HEK293 (cell line): Measurements from ENCODE around the gene SERHL2.
A peak's percentile ranks its signal among the peaks of the same experiment; 100 is the strongest.

Experiments used
- CTCF ChIP-seq: fragments of 450-650 bp; formaldehyde crosslinking; IDR thresholded peaks from 2 replicates; pipeline ENCODE4 v1.5.1; 2016; ENCODE audit warnings: missing biosample characterization, missing genetic modification characterization
- GLIS1 ChIP-seq: fragments of 450-650 bp; formaldehyde crosslinking; IDR thresholded peaks from 2 replicates; pipeline ENCODE4 v1.5.1; 2016; ENCODE audit warnings: missing biosample characterization, missing genetic modification characterization
- GLIS2 ChIP-seq: fragments of 450-650 bp; formaldehyde crosslinking; IDR thresholded peaks from 2 replicates; pipeline ENCODE4 v1.5.1; 2016; ENCODE audit warnings: missing biosample characterization, missing genetic modification characterization
- IKZF3 ChIP-seq: fragments of 450-650 bp; IDR thresholded peaks from 2 replicates; pipeline ENCODE4 v1.5.0; 2018; ENCODE audit warnings: missing biosample characterization, mild to moderate bottlenecking, missing genetic modification characterization, moderate library complexity
- KLF1 ChIP-seq: fragments of 450-650 bp; formaldehyde crosslinking; IDR thresholded peaks from 2 replicates; pipeline ENCODE4 v1.5.1; 2016; ENCODE audit warnings: missing biosample characterization, missing genetic modification characterization
- KLF8 ChIP-seq: fragments of 450-650 bp; formaldehyde crosslinking; IDR thresholded peaks from 2 replicates; pipeline ENCODE4 v1.5.1; 2016; ENCODE audit warnings: missing biosample characterization, missing genetic modification characterization
- MYNN ChIP-seq: fragments of 450-650 bp; formaldehyde crosslinking; IDR thresholded peaks from 2 replicates; pipeline ENCODE4 v1.5.1; 2016; ENCODE audit warnings: missing biosample characterization, missing genetic modification characterization, borderline replicate concordance
- SP2 ChIP-seq: fragments of 450-650 bp; formaldehyde crosslinking; IDR thresholded peaks from 2 replicates; pipeline ENCODE4 v1.5.1; 2016; ENCODE audit warnings: missing biosample characterization, missing genetic modification characterization
- TRIM28 ChIP-seq: IDR thresholded peaks from 2 replicates; pipeline ENCODE4 v1.6.1; 2011; ENCODE audit warnings: low read length, control low read depth, borderline replicate concordance
- ZBTB20 ChIP-seq: fragments of 450-650 bp; formaldehyde crosslinking; IDR thresholded peaks from 2 replicates; pipeline ENCODE4 v1.5.1; 2016; ENCODE audit warnings: missing biosample characterization, missing genetic modification characterization
- ZBTB48 ChIP-seq: fragments of 450-650 bp; formaldehyde crosslinking; IDR thresholded peaks from 2 replicates; pipeline ENCODE4 v1.5.1; 2016; ENCODE audit warnings: missing biosample characterization, missing genetic modification characterization
- ZIC2 ChIP-seq: fragments of 450-650 bp; formaldehyde crosslinking; IDR thresholded peaks from 2 replicates; pipeline ENCODE4 v1.5.1; 2016; ENCODE audit warnings: missing biosample characterization, missing genetic modification characterization
- ZNF112 ChIP-seq: fragments of 450-650 bp; formaldehyde crosslinking; IDR thresholded peaks from 2 replicates; pipeline ENCODE4 v1.5.0; 2017; ENCODE audit warnings: missing biosample characterization, missing genetic modification characterization
- ZNF2 ChIP-seq: fragments of 450-650 bp; formaldehyde crosslinking; IDR thresholded peaks from 2 replicates; pipeline ENCODE4 v1.5.1; 2016; ENCODE audit warnings: missing biosample characterization, missing genetic modification characterization
- ZNF202 ChIP-seq: fragments of 450-650 bp; formaldehyde crosslinking; IDR thresholded peaks from 2 replicates; pipeline ENCODE4 v1.5.1; 2016; ENCODE audit warnings: missing biosample characterization, missing genetic modification characterization, borderline replicate concordance
- ZNF214 ChIP-seq: fragments of 450-650 bp; formaldehyde crosslinking; IDR thresholded peaks from 2 replicates; pipeline ENCODE4 v1.5.1; 2017; ENCODE audit warnings: missing biosample characterization, mild to moderate bottlenecking, missing genetic modification characterization, borderline replicate concordance
- ZNF423 ChIP-seq: fragments of 450-650 bp; formaldehyde crosslinking; IDR thresholded peaks from 2 replicates; pipeline ENCODE4 v1.5.1; 2016; ENCODE audit warnings: missing biosample characterization, missing genetic modification characterization
- ZNF48 ChIP-seq: fragments of 450-650 bp; formaldehyde crosslinking; IDR thresholded peaks from 2 replicates; pipeline ENCODE4 v1.5.1; 2016; ENCODE audit warnings: missing biosample characterization, missing genetic modification characterization
- ZNF521 ChIP-seq: fragments of 450-650 bp; formaldehyde crosslinking; IDR thresholded peaks from 2 replicates; pipeline ENCODE4 v1.5.1; 2017; ENCODE audit warnings: missing biosample characterization, mild to moderate bottlenecking, missing genetic modification characterization
- ZNF529 ChIP-seq: fragments of 450-650 bp; formaldehyde crosslinking; IDR thresholded peaks from 2 replicates; pipeline ENCODE4 v1.5.1; 2017; ENCODE audit warnings: missing genetic modification characterization, missing biosample characterization; ENCODE audit not compliant: insufficient replicate concordance
- ZNF571 ChIP-seq: fragments of 450-650 bp; formaldehyde crosslinking; IDR thresholded peaks from 2 replicates; pipeline ENCODE4 v1.5.0; 2017; ENCODE audit warnings: missing biosample characterization, missing genetic modification characterization
- ZNF580 ChIP-seq: fragments of 450-650 bp; formaldehyde crosslinking; IDR thresholded peaks from 2 replicates; pipeline ENCODE4 v1.5.1; 2016; ENCODE audit warnings: missing biosample characterization, missing genetic modification characterization
- ZNF600 ChIP-seq: fragments of 450-650 bp; formaldehyde crosslinking; IDR thresholded peaks from 2 replicates; pipeline ENCODE4 v1.5.1; 2016; ENCODE audit warnings: missing biosample characterization, missing genetic modification characterization
- ZNF639 ChIP-seq: fragments of 450-650 bp; formaldehyde crosslinking; IDR thresholded peaks from 2 replicates; pipeline ENCODE4 v1.5.1; 2016; ENCODE audit warnings: missing biosample characterization, missing genetic modification characterization
- ZNF654 ChIP-seq: fragments of 450-650 bp; formaldehyde crosslinking; IDR thresholded peaks from 2 replicates; pipeline ENCODE4 v1.5.1; 2016; ENCODE audit warnings: low read depth, missing biosample characterization, missing genetic modification characterization
- ZNF664 ChIP-seq: fragments of 450-650 bp; formaldehyde crosslinking; IDR thresholded peaks from 2 replicates; pipeline ENCODE4 v1.5.1; 2016; ENCODE audit warnings: missing biosample characterization, missing genetic modification characterization
- ZNF747 ChIP-seq: fragments of 450-650 bp; formaldehyde crosslinking; IDR thresholded peaks from 2 replicates; pipeline ENCODE4 v1.5.1; 2016; ENCODE audit warnings: missing biosample characterization, missing genetic modification characterization
- ZNF777 ChIP-seq: fragments of 450-650 bp; formaldehyde crosslinking; IDR thresholded peaks from 2 replicates; pipeline ENCODE4 v1.5.1; 2017; ENCODE audit warnings: missing biosample characterization, missing genetic modification characterization, borderline replicate concordance
- ZSCAN30 ChIP-seq: fragments of 450-650 bp; IDR thresholded peaks from 2 replicates; pipeline ENCODE4 v1.5.1; 2018; ENCODE audit warnings: missing biosample characterization, mild to moderate bottlenecking, missing genetic modification characterization, moderate library complexity
- ZXDB ChIP-seq: fragments of 450-650 bp; formaldehyde crosslinking; IDR thresholded peaks from 2 replicates; pipeline ENCODE4 v1.5.1; 2016; ENCODE audit warnings: missing biosample characterization, missing genetic modification characterization
- TF ChIP-seq, protein P1 (sequence below): fragments of 450-650 bp; formaldehyde crosslinking; IDR thresholded peaks from 2 replicates; pipeline ENCODE4 v1.5.1; 2016; ENCODE audit warnings: missing biosample characterization, missing genetic modification characterization
- TF ChIP-seq, protein P2 (sequence below): fragments of 450-650 bp; formaldehyde crosslinking; IDR thresholded peaks from 2 replicates; pipeline ENCODE4 v1.5.1; 2016; ENCODE audit warnings: missing biosample characterization, missing genetic modification characterization

Gene SERHL2

DNA sequence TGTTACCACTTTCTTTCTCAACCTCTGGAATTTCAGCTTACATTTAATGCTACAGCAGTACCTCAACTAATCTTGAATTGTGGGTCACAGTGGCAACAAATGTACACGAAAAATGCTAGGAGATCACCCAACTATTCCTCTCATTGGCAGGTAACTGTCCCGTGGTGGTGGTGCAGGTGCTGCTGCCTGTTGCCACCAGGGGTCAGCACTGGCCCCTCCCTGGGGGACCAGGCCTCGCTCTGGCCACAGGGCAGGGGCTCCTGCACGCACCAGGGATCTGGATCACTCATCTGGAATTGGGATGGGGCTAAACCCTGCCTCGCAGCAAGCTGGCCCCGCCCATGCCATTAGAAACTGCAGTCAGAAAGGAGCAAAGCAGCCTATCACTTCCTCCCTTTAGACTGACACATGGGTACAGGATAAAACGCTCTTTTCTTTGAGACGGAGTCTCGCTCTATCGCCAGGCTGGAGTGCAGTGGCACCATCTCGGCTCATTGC lies 67.8 kb downstream of the SERHL2 start (continued):
- TF ChIP-seq ZNF571 (no peak), ZNF654 (tag by site-specific recombination) (peak; percentile 47), MYNN (tag by site-specific recombination) (no peak), ZNF2 (0 out of 2 replicates have a peak, but pooled peaks have one; percentile 32), ZNF580 (tag by site-specific recombination) (no peak), ZNF423 (tag by site-specific recombination) (0 out of 2 replicates have a peak, but pooled peaks have one; percentile 17), IKZF3 (tag by site-specific recombination) (peak; percentile 82), ZXDB (peak; percentile 74), ZNF112 (tag by site-specific recombination) (no peak), KLF8 (tag by site-specific recombination) (peak; percentile 15; the same call in 1 of the 2 replicates), ZNF48 (tag by site-specific recombination) (no peak), ZNF777 (tag by site-specific recombination) (no peak), ZNF664 (tag by site-specific recombination) (peak; percentile 97), GLIS2 (tag by site-specific recombination) (peak; percentile 63; the same call in 1 of the 2 replicates), KLF1 (tag by site-specific recombination) (peak; percentile 41; the same call in 1 of the 2 replicates), ZNF529 (tag by site-specific recombination) (no peak), ZIC2 (tag by site-specific recombination) (peak; percentile 58), ZNF214 (tag by site-specific recombination) (no peak), ZNF600 (tag by site-specific recombination) (peak; percentile 73), SP2 (tag by site-specific recombination) (peak; percentile 41), ZNF747 (no peak), GLIS1 (tag by site-specific recombination) (peak; percentile 87), ZNF521 (tag by site-specific recombination) (no peak), ZNF639 (tag by site-specific recombination) (peak; percentile 51; the same call in 1 of the 2 replicates), TRIM28 (peak; percentile 65; the same call in 1 of the 2 replicates), CTCF (tag by site-specific recombination) (peak; percentile 96), ZNF202 (no peak), ZBTB20 (tag by site-specific recombination) (peak; percentile 86), ZBTB48 (peak; percentile 94), ZSCAN30 (peak; percentile 68)
- TF ChIP-seq, protein P1, sequence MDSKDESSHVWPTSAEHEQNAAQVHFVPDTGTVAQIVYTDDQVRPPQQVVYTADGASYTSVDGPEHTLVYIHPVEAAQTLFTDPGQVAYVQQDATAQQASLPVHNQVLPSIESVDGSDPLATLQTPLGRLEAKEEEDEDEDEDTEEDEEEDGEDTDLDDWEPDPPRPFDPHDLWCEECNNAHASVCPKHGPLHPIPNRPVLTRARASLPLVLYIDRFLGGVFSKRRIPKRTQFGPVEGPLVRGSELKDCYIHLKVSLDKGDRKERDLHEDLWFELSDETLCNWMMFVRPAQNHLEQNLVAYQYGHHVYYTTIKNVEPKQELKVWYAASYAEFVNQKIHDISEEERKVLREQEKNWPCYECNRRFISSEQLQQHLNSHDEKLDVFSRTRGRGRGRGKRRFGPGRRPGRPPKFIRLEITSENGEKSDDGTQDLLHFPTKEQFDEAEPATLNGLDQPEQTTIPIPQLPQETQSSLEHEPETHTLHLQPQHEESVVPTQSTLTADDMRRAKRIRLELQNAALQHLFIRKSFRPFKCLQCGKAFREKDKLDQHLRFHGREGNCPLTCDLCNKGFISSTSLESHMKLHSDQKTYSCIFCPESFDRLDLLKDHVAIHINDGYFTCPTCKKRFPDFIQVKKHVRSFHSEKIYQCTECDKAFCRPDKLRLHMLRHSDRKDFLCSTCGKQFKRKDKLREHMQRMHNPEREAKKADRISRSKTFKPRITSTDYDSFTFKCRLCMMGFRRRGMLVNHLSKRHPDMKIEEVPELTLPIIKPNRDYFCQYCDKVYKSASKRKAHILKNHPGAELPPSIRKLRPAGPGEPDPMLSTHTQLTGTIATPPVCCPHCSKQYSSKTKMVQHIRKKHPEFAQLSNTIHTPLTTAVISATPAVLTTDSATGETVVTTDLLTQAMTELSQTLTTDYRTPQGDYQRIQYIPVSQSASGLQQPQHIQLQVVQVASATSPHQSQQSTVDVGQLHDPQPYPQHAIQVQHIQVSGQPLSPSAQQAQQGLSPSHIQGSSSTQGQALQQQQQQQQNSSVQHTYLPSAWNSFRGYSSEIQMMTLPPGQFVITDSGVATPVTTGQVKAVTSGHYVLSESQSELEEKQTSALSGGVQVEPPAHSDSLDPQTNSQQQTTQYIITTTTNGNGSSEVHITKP: 0 out of 2 replicates have a peak, but pooled peaks have one; percentile 10
- TF ChIP-seq, protein P2, sequence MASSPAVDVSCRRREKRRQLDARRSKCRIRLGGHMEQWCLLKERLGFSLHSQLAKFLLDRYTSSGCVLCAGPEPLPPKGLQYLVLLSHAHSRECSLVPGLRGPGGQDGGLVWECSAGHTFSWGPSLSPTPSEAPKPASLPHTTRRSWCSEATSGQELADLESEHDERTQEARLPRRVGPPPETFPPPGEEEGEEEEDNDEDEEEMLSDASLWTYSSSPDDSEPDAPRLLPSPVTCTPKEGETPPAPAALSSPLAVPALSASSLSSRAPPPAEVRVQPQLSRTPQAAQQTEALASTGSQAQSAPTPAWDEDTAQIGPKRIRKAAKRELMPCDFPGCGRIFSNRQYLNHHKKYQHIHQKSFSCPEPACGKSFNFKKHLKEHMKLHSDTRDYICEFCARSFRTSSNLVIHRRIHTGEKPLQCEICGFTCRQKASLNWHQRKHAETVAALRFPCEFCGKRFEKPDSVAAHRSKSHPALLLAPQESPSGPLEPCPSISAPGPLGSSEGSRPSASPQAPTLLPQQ (tag by site-specific recombination): peak; percentile 17; the same call in 1 of the 2 replicates
